WERI-Rb-1 (cell line): ENCODE measurements around the gene PPP6R1.

Source experiments
- DNase-seq: peaks from one replicate; pipeline ENCODE4 v3.0.0-alpha.2; 2020
- H3K27ac ChIP-seq: fragments of 250-450 bp; sonication (Bioruptor Pico); 2 replicates; pipeline ENCODE4 v1.5.1; 2020; ENCODE audit warnings: mild to moderate bottlenecking, moderate library complexity
- H3K27me3 ChIP-seq: fragments of 250-450 bp; sonication (Bioruptor Pico); 2 replicates; pipeline ENCODE4 v1.5.1; 2021; ENCODE audit warnings: mild to moderate bottlenecking, low read depth, moderate library complexity; ENCODE audit not compliant: insufficient read depth, severe bottlenecking
- H3K36me3 ChIP-seq: fragments of 250-450 bp; sonication (Bioruptor Pico); 2 replicates; pipeline ENCODE4 v1.5.1; 2020; ENCODE audit warnings: mild to moderate bottlenecking, moderate library complexity
- H3K4me3 ChIP-seq: 2 replicates; pipeline ENCODE4 v1.5.1; 2011; ENCODE audit warnings: low read depth, mild to moderate bottlenecking, control low read depth, low read length
- H3K9me3 ChIP-seq: fragments of 250-450 bp; sonication (Bioruptor Pico); 2 replicates; pipeline ENCODE4 v1.5.1; 2021; ENCODE audit warnings: mild to moderate bottlenecking, moderate library complexity; ENCODE audit not compliant: severe bottlenecking
- CTCF ChIP-seq: IDR thresholded peaks from 2 replicates; pipeline ENCODE4 v1.5.1; 2011; ENCODE audit warnings: low read depth, mild to moderate bottlenecking, control low read depth, inconsistent platforms, low read length

The PPP6R1 gene

GRCh38 chr19:55230780-55231179, 28.0 kb downstream of the PPP6R1 start:
- Histone ChIP-seq H3K4me3 (no peak overlapping the region), H3K27me3 (no peaks in the 10 kb centered on the region), H3K36me3 (peaks cover 56% of the 10 kb centered on the region), H3K9me3 (no peaks in the 10 kb centered on the region), H3K27ac (no peak overlapping the region)
- TF ChIP-seq CTCF: no peak
- no peak for DNase-seq

- no peak for DNase-seq
- Histone ChIP-seq H3K9me3 (no peaks in the 10 kb centered on the region), H3K27me3 (no peaks in the 10 kb centered on the region), H3K4me3 (no peak overlapping the region), H3K27ac (no peak overlapping the region), H3K36me3 (peaks cover 56% of the 10 kb centered on the region)
- TF ChIP-seq CTCF: no peak
Measured at GRCh38 chr19:55230329-55230728, 28.5 kb downstream of the PPP6R1 start.

- H3K9me3 ChIP-seq: no peaks in the 10 kb centered on the region
- H3K27ac ChIP-seq: no peak overlapping the region
- no peaks in the 10 kb centered on the region for H3K27me3 ChIP-seq
- peaks cover 56% of the 10 kb centered on the region for H3K36me3 ChIP-seq
- DNase-seq: no peak
- TF ChIP-seq CTCF: no peak
- H3K4me3 ChIP-seq: no peak overlapping the region
Measured at GRCh38 chr19:55229789-55230182, 29.0 kb downstream of the PPP6R1 start.

- no peaks in the 10 kb centered on the region for H3K9me3 ChIP-seq
- peaks cover 53% of the 10 kb centered on the region for H3K36me3 ChIP-seq
- DNase-seq: no peak
- no peak overlapping the region for H3K27ac ChIP-seq
- no peaks in the 10 kb centered on the region for H3K27me3 ChIP-seq
- H3K4me3 ChIP-seq: no peak overlapping the region
- TF ChIP-seq CTCF: no peak
Measured at GRCh38 chr19:55229145-55229788, 29.6 kb downstream of the PPP6R1 start.

GRCh38 chr19:55228403-55229031, 30.3 kb downstream of the PPP6R1 start, which contains the start of gene TMEM86B:
Gene TMEM86B, minus strand, starts transcription at chr19:55228763. Its CDS starts 22 bp downstream, at chr19:55228741.
- H3K27ac ChIP-seq: no peak within 1 kb of the TSS
- H3K27me3 ChIP-seq: no peaks in the 10 kb centered on the region
- TF ChIP-seq CTCF: no peak
- H3K9me3 ChIP-seq: no peaks in the 10 kb centered on the region
- H3K36me3 ChIP-seq: peaks cover 47% of the 10 kb centered on the region
- no peak within 1 kb of the TSS for H3K4me3 ChIP-seq
- no peak for DNase-seq
